CD14-positive monocyte (primary cell): ENCODE measurements around the gene CHRNA3. TPM values are rescaled to one million over a fixed set of nuclear protein-coding genes. Genes with fewer than 3 reads are reported as not detected.
A peak's percentile ranks its signal among the peaks of the same experiment; 100 is the strongest.

Experiments
- DNase-seq, 3 donors: peaks; one replicate each; pipeline ENCODE4 v3.0.0-alpha.2; 2011 to 2022
- H2AFZ ChIP-seq: 2 replicates; pipeline ENCODE4 v1.6.0; 2012; ENCODE audit warnings: mild to moderate bottlenecking, low read depth, low read length, inconsistent platforms; ENCODE audit not compliant: insufficient read depth, poor library complexity, severe bottlenecking
- H3K27ac ChIP-seq, 2 donors: 1 replicate in 1 of 2; 2 replicates in 1 of 2; pipeline ENCODE4 v1.5.1; 2012 to 2013; ENCODE audit warnings: low read length in 2 of 2, control low read depth in 1 of 2, inconsistent platforms in 1 of 2, low read depth in 1 of 2, mild to moderate bottlenecking in 1 of 2
- H3K27me3 ChIP-seq, 2 donors: one replicate each; pipeline versions ENCODE4 v1.6.0 to v1.6.1; 2011 to 2013; ENCODE audit warnings: low read length in 2 of 2; ENCODE audit not compliant: control insufficient read depth in 2 of 2, insufficient read depth in 2 of 2
- H3K36me3 ChIP-seq, 2 donors: replicated peaks in 1 of 2; 1 replicate in 1 of 2; 2 replicates in 1 of 2; pipeline versions ENCODE4 v1.5.1 to v1.6.1; 2012 to 2013; ENCODE audit warnings: low read length in 2 of 2, control low read depth in 1 of 2, inconsistent platforms in 1 of 2, mild to moderate bottlenecking in 1 of 2; ENCODE audit not compliant: insufficient read depth in 2 of 2, control insufficient read depth in 1 of 2
- H3K4me1 ChIP-seq, 2 donors: 1 replicate in 1 of 2; 2 replicates in 1 of 2; pipeline versions ENCODE4 v1.5.1 to v1.6.1; 2012 to 2013; ENCODE audit warnings: low read length in 2 of 2, control low read depth in 1 of 2, inconsistent platforms in 1 of 2, mild to moderate bottlenecking in 1 of 2, moderate library complexity in 1 of 2; ENCODE audit not compliant: insufficient read depth in 2 of 2, control insufficient read depth in 1 of 2
- H3K4me2 ChIP-seq: replicated peaks from 2 replicates; pipeline ENCODE3; 2012; ENCODE audit warnings: low read length, moderate library complexity, mild to moderate bottlenecking; ENCODE audit not compliant: poor library complexity, severe bottlenecking; ENCODE audit errors: extremely low read depth
- H3K4me3 ChIP-seq, 3 experiments: fragments of 200-600 bp in 1 of 3; sonication (generic) in 1 of 3; replicated peaks in 1 of 3; 1 replicate in 2 of 3; 2 replicates in 1 of 3; pipeline ENCODE4 v1.5.1; 2011 to 2013; ENCODE audit warnings: low read length in 3 of 3, mild to moderate bottlenecking in 3 of 3, control low read depth in 2 of 3, low read depth in 2 of 3, inconsistent platforms in 1 of 3, moderate library complexity in 1 of 3
- H3K79me2 ChIP-seq: 2 replicates; pipeline ENCODE4 v1.6.0; 2012; ENCODE audit warnings: mild to moderate bottlenecking, control low read depth, inconsistent platforms, low read length, moderate library complexity; ENCODE audit not compliant: insufficient read depth
- H3K9ac ChIP-seq: 2 replicates; pipeline ENCODE4 v1.6.0; 2017; ENCODE audit warnings: low read length, mild to moderate bottlenecking; ENCODE audit not compliant: insufficient read depth, poor library complexity, severe bottlenecking
- H3K9me3 ChIP-seq, 2 donors: replicated peaks in 1 of 2; 1 replicate in 1 of 2; 2 replicates in 1 of 2; pipeline versions ENCODE4 v1.5.1 to v1.6.1; 2012 to 2013; ENCODE audit warnings: low read length in 2 of 2, control low read depth in 1 of 2; ENCODE audit not compliant: control insufficient read depth in 1 of 2, insufficient read depth in 1 of 2
- H4K20me1 ChIP-seq: 2 replicates; pipeline ENCODE4 v1.6.0; 2012; ENCODE audit warnings: mild to moderate bottlenecking, low read length, control low read depth, moderate library complexity; ENCODE audit not compliant: insufficient read depth
- H3K27ac Mint-ChIP-seq, 7 donors: one replicate each; pipeline ENCODE4 v1.8.0; 2020; ENCODE audit warnings: mild to moderate bottlenecking in 7 of 7, mixed read lengths in 7 of 7, moderate library complexity in 6 of 7, inconsistent platforms in 2 of 7
- H3K27me3 Mint-ChIP-seq, 3 donors: one replicate each; pipeline ENCODE4 v1.8.0; 2021 to 2022; ENCODE audit warnings: low read depth in 3 of 3, mild to moderate bottlenecking in 3 of 3, mixed read lengths in 3 of 3, moderate library complexity in 3 of 3, inconsistent platforms in 1 of 3
- H3K36me3 Mint-ChIP-seq, 2 donors: one replicate each; pipeline ENCODE4 v1.8.0; 2020; ENCODE audit warnings: mixed read lengths in 2 of 2, inconsistent platforms in 1 of 2, mild to moderate bottlenecking in 1 of 2
- H3K4me1 Mint-ChIP-seq: one replicate; pipeline ENCODE4 v1.8.0; 2020; ENCODE audit warnings: mild to moderate bottlenecking, mixed read lengths
- H3K4me3 Mint-ChIP-seq, 2 donors: one replicate each; pipeline ENCODE4 v1.8.0; 2020; ENCODE audit warnings: mild to moderate bottlenecking in 2 of 2, mixed read lengths in 2 of 2, moderate library complexity in 1 of 2
- H3K9me3 Mint-ChIP-seq, 7 donors: one replicate each; pipeline ENCODE4 v1.8.0; 2020 to 2022; ENCODE audit warnings: mixed read lengths in 7 of 7, mild to moderate bottlenecking in 6 of 7, moderate library complexity in 6 of 7, inconsistent platforms in 2 of 7
- CTCF ChIP-seq: fragments of 200-600 bp; IDR thresholded peaks from one replicate; pipeline ENCODE4 v1.8.0; 2022; ENCODE audit warnings: antibody characterized with exemption, mild to moderate bottlenecking
- WGBS: methylation state at CpG from one replicate; pipeline ENCODE4 v1.1.5; 2013; ENCODE audit warnings: missing lambda C conversion rate; ENCODE audit not compliant: insufficient coverage; 5-methylcytosine and 5-hydroxymethylcytosine counted together
- intact Hi-C, 2 donors: fragments of 100-400 bp; cut with micrococcal nuclease; formaldehyde crosslinking; loops; one replicate each; pipeline versions ENCODE4 v1.15.0 to v1.15.1; 2023
- polyA plus RNA-seq, 3 donors: library from polyadenylated mRNA; depleted of rRNA in 1 of 3; unstranded in 2 of 3; stranded (reverse) in 1 of 3; fragments of 300-500 nt in 2 of 3; fragments of >200 nt in 1 of 3; fragmentation: Illumina TruSeq in 2 of 3; gene quantifications; 1 replicate in 2 of 3; 2 replicates in 1 of 3; pipeline ENCODE4 v1.2.3, GENCODE V29; 2012 to 2021

CHRNA3 gene
- polyA plus RNA-seq, 3 donors = not detected

GRCh38 chr15:78642331-78642730 is 21.5 kb upstream of the CHRNA3 start:
- no peaks in the 10 kb centered on the region for H3K79me2 ChIP-seq
- Mint-ChIP-seq H3K36me3 (no peaks in the 10 kb centered on the region), H3K4me1 (peaks cover 14% of the 10 kb centered on the region), H3K9me3 (peaks cover 0 to 5% (median 0%) of the 10 kb centered on the region in 7 donors), H3K4me3 (peak overlapping the region in 1 of 2 donors; percentile 13), H3K27ac (no peak overlapping the region), H3K27me3 (peaks cover 16 to 25% (median 19%) of the 10 kb centered on the region in 3 donors)
- H3K4me2 ChIP-seq = no peak overlapping the region
- WGBS = 90% methylated on average over 2 of the region's 5 CpGs
- TF ChIP-seq CTCF = no peak
- no peaks in the 10 kb centered on the region for H4K20me1 ChIP-seq
- H2AFZ ChIP-seq = no peak overlapping the region
- no peak for DNase-seq
- H3K27me3 ChIP-seq = peaks cover 0 to 21% of the 10 kb centered on the region in 2 donors
- no peaks in the 10 kb centered on the region for H3K36me3 ChIP-seq
- no peak overlapping the region for H3K9ac ChIP-seq
- H3K9me3 ChIP-seq = no peaks in the 10 kb centered on the region
- H3K4me3 ChIP-seq = no peak overlapping the region
- intact Hi-C loops = no loop called here
- H3K4me1 ChIP-seq = peaks cover 9 to 12% of the 10 kb centered on the region in 2 donors
- H3K27ac ChIP-seq = no peak overlapping the region

- H3K4me1 ChIP-seq = peaks cover 9 to 12% of the 10 kb centered on the region in 2 donors
- no peak for TF ChIP-seq CTCF
- H3K4me3 ChIP-seq = no peak overlapping the region
- H3K9ac ChIP-seq = no peak overlapping the region
- H3K4me3 Mint-ChIP-seq = peak overlapping the region in 1 of 2 donors; percentile 84
- H3K36me3 Mint-ChIP-seq = no peaks in the 10 kb centered on the region
- no peaks in the 10 kb centered on the region for H3K9me3 ChIP-seq
- H3K4me2 ChIP-seq = no peak overlapping the region
- peaks cover 14% of the 10 kb centered on the region for H3K4me1 Mint-ChIP-seq
- H3K27me3 ChIP-seq = peaks cover 0 to 21% of the 10 kb centered on the region in 2 donors
- H3K27ac ChIP-seq = no peak overlapping the region
- no peaks in the 10 kb centered on the region for H3K36me3 ChIP-seq
- no peak overlapping the region for H3K27ac Mint-ChIP-seq
- no peaks in the 10 kb centered on the region for H3K79me2 ChIP-seq
- peaks cover 16 to 25% (median 23%) of the 10 kb centered on the region in 3 donors for H3K27me3 Mint-ChIP-seq
- WGBS = 81% methylated on average over 9 of the region's 11 CpGs
- H3K9me3 Mint-ChIP-seq = peaks cover 0 to 5% (median 0%) of the 10 kb centered on the region in 7 donors
- intact Hi-C loops = no loop called here
- DNase-seq = no peak
- H4K20me1 ChIP-seq = no peaks in the 10 kb centered on the region
- H2AFZ ChIP-seq = no peak overlapping the region
These were observed 21.0 kb upstream of the CHRNA3 start for GRCh38 chr15:78641749-78642275.
